Mucosa of rectum (tissue), 2 donors: ENCODE results near the gene FAM3A.
A peak's percentile ranks its signal among the peaks of the same experiment; 100 is the strongest.

Experiments
- H3K27ac ChIP-seq, 2 donors: one replicate each; pipeline ENCODE4 v1.7.0; 2013; ENCODE audit warnings: inconsistent platforms in 2 of 2, low read depth in 2 of 2, low read length in 2 of 2
- H3K27me3 ChIP-seq, 2 donors: one replicate each; pipeline ENCODE4 v1.7.0; 2013; ENCODE audit warnings: low read length in 2 of 2; ENCODE audit not compliant: control insufficient read depth in 2 of 2, insufficient read depth in 2 of 2
- H3K36me3 ChIP-seq, 2 donors: one replicate each; pipeline ENCODE4 v1.7.0; 2013; ENCODE audit warnings: low read length in 2 of 2; ENCODE audit not compliant: control insufficient read depth in 2 of 2, insufficient read depth in 2 of 2
- H3K4me1 ChIP-seq, 2 donors: one replicate each; pipeline ENCODE4 v1.7.0; 2013; ENCODE audit warnings: low read length in 2 of 2, mild to moderate bottlenecking in 1 of 2; ENCODE audit not compliant: control insufficient read depth in 2 of 2, insufficient read depth in 2 of 2
- H3K4me3 ChIP-seq, 2 donors: one replicate each; pipeline ENCODE4 v1.7.0; 2013; ENCODE audit warnings: low read length in 2 of 2
- H3K9ac ChIP-seq, 2 donors: one replicate each; pipeline ENCODE4 v1.7.0; 2013; ENCODE audit warnings: low read length in 2 of 2, low read depth in 1 of 2, mild to moderate bottlenecking in 1 of 2
- H3K9me3 ChIP-seq, 2 donors: one replicate each; pipeline ENCODE4 v1.7.0; 2013; ENCODE audit warnings: low read length in 2 of 2; ENCODE audit not compliant: control insufficient read depth in 2 of 2
- donor health status: healthy.
- donor health status: Normal muscosa, but diverticular disease.

FAM3A gene

DNA sequence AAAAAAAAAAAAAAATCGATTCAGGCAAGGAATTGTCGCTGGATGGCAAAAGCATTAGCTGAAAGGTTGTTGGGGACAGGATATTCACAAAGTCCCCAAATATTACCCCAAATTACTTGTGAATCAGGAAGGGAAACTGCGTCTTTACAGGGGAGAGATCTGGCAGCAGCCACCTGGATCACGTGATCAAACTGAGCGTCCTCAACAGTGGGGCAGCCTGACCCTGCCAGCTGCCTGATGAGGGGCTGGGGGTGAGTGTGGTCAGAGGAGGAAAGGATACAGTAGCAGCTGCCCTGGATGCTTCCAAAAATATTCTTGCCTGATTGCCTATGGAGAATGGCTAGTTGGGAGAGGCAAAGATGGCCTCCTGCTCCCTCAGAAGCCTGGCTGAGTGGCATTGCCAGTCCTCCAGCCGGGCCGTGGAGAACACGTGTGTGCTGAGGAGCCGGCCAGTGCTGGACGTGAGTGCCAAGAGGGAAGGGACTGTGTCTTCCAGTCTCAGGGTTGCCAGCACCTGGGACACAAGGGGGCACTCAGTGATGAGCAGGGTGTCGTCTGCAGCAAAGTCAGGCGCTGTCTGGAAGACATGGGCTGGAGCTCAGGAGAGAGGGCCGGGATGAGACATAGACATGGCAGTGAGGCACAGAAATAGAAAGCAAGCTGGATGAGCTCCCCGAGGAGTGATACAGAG lies 34.0 kb downstream of the FAM3A start:
- Histone ChIP-seq H3K27me3 (peaks cover 0 to 3% of the 10 kb centered on the region in 2 donors), H3K36me3 (peaks cover 0 to 5% of the 10 kb centered on the region in 2 donors), H3K27ac (no peak overlapping the region), H3K9me3 (no peaks in the 10 kb centered on the region), H3K4me3 (no peak overlapping the region), H3K9ac (no peak overlapping the region), H3K4me1 (peaks cover 14 to 15% of the 10 kb centered on the region in 2 donors)

- Histone ChIP-seq H3K4me3 (no peak overlapping the region), H3K9ac (no peak overlapping the region), H3K4me1 (peaks cover 11 to 13% of the 10 kb centered on the region in 2 donors), H3K27ac (no peak overlapping the region), H3K36me3 (peaks cover 0 to 5% of the 10 kb centered on the region in 2 donors), H3K27me3 (peaks cover 0 to 3% of the 10 kb centered on the region in 2 donors), H3K9me3 (no peaks in the 10 kb centered on the region)
Measured at GRCh38 chrX:154481195-154481594, 34.8 kb downstream of the FAM3A start.

DNA sequence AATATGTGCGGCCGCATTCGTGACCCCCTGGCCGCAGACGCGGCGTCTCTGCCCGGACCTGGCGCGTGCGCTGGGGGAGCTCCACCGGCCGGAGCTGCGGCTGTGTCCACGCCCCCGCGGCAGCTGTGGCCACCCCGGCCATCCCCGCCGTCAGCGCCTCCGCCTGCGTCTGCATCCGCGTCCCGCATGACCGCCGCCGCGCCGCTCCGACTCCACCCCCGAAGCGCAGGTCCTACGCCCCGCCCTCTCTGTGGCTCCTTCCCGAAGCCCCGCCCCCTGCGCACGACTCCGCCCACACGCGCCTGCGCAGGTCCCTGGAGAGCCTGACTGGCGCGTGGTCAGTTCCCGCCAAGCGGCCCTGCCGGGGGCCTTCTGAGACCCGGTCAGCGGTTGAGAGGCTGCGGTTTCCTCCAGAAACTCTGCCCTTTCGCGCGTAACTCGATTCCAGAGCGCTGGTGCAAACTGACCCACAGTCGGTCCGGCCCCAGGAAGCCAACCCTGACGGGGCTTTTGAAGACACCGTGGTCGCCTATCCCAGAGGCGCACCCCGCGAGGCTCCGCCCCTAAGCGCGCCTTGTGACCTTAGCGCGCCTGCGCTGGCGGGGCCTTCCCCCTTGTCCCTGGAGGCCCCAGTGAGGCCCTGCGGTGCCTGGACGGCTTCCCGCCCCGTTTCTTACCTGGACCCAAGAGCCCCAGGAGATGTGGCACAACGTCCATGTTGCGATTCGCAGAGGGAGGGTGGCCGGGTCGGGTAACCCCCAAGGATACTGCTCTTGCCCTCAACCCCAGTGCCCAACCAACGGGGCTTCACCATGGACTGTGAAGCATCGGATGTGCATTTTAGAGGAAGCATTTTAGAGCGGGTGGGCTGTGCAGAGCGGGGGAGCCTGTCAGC lies 37.1 kb downstream of the FAM3A start, which contains the start of gene LAGE3:
TSS of gene LAGE3 (minus strand) at position 554 of the 895 bp plus-strand sequence. CDS start at position 188, 366 bp downstream.
- H3K36me3 ChIP-seq, result peaks cover 0 to 3% of the 10 kb centered on the region in 2 donors
- H3K9me3 ChIP-seq, result no peaks in the 10 kb centered on the region
- peak within 1 kb of the TSS; percentile 59 to 72 for H3K4me3 ChIP-seq
- H3K4me1 ChIP-seq, result peaks cover 4 to 5% of the 10 kb centered on the region in 2 donors
- no peaks in the 10 kb centered on the region for H3K27me3 ChIP-seq
- peak within 1 kb of the TSS; percentile 81 to 86 for H3K27ac ChIP-seq
- H3K9ac ChIP-seq, result peak within 1 kb of the TSS; percentile 65 to 66

DNA sequence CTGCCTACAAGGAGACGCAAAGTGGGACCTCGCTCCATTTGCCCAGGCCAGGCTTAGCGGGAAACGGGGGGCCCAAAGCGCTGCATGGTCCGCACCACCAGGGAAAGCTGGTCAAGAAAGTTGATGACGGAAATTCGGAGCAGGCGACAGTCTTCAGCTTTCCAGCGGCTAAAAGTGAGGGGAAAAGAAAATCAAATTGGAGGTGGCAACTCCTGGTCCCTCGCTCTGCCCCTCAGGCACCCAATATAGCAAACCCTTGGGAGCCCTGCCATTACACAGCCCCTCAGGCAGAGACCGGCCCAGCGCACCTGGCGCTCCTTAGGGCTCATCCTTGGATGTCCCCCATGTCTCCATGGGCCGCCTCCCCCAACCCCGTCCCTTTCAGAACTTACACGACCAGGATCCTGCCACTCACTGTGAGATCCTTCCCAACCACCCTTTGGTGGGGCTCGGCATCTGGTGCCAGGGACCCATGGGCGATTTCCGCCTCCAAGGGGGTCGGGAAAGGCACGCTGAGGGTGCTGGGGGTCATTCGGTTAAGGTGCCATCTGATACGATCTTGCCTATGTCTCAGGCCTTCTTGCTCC lies 38.0 kb downstream of the FAM3A start:
- peaks cover 0 to 3% of the 10 kb centered on the region in 2 donors for H3K36me3 ChIP-seq
- H3K27me3 ChIP-seq, result peaks cover 0 to 4% of the 10 kb centered on the region in 2 donors
- no peaks in the 10 kb centered on the region for H3K9me3 ChIP-seq
- peaks cover 4 to 5% of the 10 kb centered on the region in 2 donors for H3K4me1 ChIP-seq
- peak overlapping the region in 1 of 2 donors; percentile 86 for H3K27ac ChIP-seq
- peak overlapping the region; percentile 32 to 65 for H3K9ac ChIP-seq
- H3K4me3 ChIP-seq, result peak overlapping the region; percentile 59 to 72

- no peak overlapping the region for H3K4me3 ChIP-seq
- H3K36me3 ChIP-seq, result peaks cover 0 to 3% of the 10 kb centered on the region in 2 donors
- no peak overlapping the region for H3K9ac ChIP-seq
- H3K27me3 ChIP-seq, result peaks cover 0 to 4% of the 10 kb centered on the region in 2 donors
- H3K9me3 ChIP-seq, result no peaks in the 10 kb centered on the region
- H3K27ac ChIP-seq, result no peak overlapping the region
- peaks cover 4 to 7% of the 10 kb centered on the region in 2 donors for H3K4me1 ChIP-seq
Measured at GRCh38 chrX:154476821-154477220, 39.2 kb downstream of the FAM3A start.

- no peaks in the 10 kb centered on the region for H3K9me3 ChIP-seq
- peaks cover 0 to 4% of the 10 kb centered on the region in 2 donors for H3K27me3 ChIP-seq
- no peak overlapping the region for H3K4me3 ChIP-seq
- H3K9ac ChIP-seq, result no peak overlapping the region
- H3K4me1 ChIP-seq, result peaks cover 0 to 7% of the 10 kb centered on the region in 2 donors
- peaks cover 0 to 18% of the 10 kb centered on the region in 2 donors for H3K36me3 ChIP-seq
- H3K27ac ChIP-seq, result no peak overlapping the region
Measured at GRCh38 chrX:154473683-154474082, 42.3 kb downstream of the FAM3A start.

DNA sequence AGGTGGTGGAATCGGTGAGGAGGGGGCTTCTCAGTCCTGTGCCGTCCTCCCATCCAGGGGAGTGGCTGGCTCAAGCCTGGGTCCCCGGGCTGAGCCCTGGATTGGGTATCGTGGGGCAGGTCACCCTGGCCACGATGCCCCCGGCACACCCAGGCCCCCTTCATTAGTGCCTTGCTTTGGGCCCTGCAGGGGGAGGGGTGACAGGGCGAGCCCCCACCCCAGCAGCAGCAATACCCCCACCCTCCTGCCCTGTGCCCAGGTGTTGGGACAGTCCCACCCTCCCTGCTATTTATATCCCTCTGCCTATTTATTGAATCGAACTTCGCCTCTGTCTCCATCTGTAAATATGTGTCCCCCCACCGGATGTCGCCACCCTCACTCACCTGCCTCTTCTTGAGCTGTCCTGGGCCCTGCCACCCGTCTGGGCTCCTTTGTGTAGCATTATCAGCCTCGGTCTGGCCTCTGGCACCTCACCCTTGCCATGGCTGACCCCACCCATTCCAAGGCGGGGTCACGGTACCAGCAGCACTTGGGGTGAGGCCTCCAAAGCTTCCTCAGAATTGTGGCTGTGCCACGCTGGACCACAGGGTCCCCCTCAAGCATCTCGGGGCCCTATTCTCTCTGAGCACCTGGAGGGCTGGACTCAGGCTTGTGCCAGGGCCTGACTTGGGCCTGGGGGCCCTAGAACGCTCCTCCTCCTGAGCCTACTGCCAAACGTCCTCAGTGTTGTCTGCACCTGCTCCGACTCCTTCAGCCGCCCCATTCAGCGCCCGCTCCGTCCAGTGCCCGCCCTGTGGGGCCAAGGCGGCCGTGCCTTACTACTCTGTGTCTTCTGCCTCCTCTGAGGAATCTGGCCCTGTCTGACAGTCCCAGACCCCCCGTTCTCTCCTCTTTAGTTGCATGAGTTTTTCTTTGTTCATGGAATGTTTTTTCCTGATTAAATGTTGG lies 43.1 kb downstream of the FAM3A start:
- H3K27ac ChIP-seq, result no peak overlapping the region
- H3K4me1 ChIP-seq, result peaks cover 0 to 3% of the 10 kb centered on the region in 2 donors
- no peak overlapping the region for H3K4me3 ChIP-seq
- no peaks in the 10 kb centered on the region for H3K9me3 ChIP-seq
- no peak overlapping the region for H3K9ac ChIP-seq
- peaks cover 0 to 21% of the 10 kb centered on the region in 2 donors for H3K36me3 ChIP-seq
- peaks cover 0 to 4% of the 10 kb centered on the region in 2 donors for H3K27me3 ChIP-seq

DNA sequence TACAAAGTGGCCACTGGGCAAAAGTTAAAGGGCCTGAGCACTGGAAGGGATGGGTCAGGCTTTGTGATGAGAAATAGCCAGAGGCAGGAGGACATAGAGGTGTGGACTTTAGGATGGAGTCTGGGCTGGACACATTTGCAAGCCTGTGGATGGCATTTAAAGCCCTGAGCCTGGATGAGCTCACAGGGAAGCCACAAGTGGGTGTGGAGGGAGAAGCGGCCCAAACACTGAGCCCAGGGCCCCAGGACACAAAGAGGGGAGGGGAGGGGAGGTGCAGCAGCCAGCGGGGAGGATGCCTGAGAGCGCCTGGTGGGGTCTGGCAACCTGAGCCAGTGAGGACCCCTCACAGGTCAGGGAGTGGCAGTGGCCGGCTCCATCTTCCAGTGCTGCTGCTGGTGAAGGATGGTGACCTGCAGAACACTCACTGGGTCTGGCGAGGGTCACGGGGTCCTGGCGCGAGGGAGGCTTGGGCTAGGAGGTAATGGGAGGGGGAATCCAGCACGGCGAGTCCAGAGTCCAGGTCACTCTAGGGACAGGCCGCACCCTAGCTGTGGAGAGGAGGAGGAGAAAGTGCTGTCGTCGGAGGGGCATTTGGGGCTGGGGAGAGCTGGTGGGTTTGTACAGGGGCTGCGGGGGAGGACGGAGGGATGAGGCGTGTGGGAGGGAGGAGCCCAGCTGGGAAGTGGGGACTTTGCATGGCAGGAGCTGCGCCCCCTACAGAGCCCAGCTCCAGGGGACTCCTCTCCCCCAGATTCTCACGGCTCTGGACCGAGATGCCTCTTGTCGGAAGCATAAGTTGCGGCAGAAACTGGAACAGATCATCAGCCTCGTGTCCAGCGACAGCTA lies 44.0 kb downstream of the FAM3A start:
- H3K27me3 ChIP-seq, result peaks cover 0 to 4% of the 10 kb centered on the region in 2 donors
- no peak overlapping the region for H3K27ac ChIP-seq
- H3K9me3 ChIP-seq, result no peaks in the 10 kb centered on the region
- H3K36me3 ChIP-seq, result peaks cover 0 to 21% of the 10 kb centered on the region in 2 donors
- peaks cover 0 to 2% of the 10 kb centered on the region in 2 donors for H3K4me1 ChIP-seq
- H3K9ac ChIP-seq, result no peak overlapping the region
- H3K4me3 ChIP-seq, result no peak overlapping the region
